Stimulated activated CD4-positive, alpha-beta T cell treated with anti-CD3 and anti-CD28 coated beads, TNF-alpha, amount 100 ng/mL, for 24 hours (primary cell): ENCODE data around the gene LAMA2.

Source experiments
- DNase-seq, 3 experiments: peaks; one replicate each; pipeline ENCODE4 v3.0.0-alpha.2; 2020; ENCODE audit warnings: low read depth in 3 of 3

Gene LAMA2

DNA sequence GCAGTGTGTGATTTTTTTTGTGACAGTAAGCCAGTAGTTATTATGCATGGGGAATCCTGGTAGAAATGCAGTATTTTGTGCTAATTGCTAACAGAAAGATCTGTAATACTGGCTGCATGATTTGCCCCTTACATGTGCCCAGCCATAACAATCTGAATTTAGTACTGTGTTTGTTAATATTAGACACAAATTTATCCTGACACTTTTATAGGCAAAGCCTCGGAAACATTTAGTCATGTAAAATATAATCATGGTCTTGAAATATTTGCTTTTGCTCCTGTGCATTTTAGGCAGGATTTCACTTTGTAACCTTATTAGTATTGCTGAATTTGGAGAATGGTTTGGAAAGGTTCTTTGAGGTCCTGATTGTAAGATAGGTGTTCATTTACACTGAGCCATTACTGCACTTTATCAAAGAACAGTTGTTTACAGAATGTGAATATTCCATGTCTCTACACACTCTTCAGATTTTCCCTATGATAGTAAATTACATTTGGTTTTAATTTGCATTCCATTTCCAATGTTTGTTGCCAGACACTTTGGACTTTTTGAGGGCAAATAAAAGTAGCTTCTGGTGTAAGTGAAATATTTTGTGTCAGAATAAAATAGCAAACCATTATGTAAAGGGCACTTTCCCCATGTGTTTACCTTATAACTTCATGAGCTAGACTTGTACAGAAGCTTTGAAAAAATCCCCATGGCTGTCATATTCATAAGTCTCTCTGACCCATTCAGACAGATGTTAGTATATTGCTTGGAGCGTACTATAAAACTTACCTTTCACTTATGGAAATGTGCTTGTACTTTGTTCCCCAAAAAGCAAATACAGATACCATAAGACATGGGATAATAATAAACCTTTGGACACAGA is 477.1 kb downstream of the LAMA2 start:
- no peak for DNase-seq

GRCh38 chr6:129360682-129360955 is 477.7 kb downstream of the LAMA2 start:
- DNase-seq = no peak

GRCh38 chr6:129364037-129364436 is 481.1 kb downstream of the LAMA2 start:
- DNase-seq = no peak

DNA sequence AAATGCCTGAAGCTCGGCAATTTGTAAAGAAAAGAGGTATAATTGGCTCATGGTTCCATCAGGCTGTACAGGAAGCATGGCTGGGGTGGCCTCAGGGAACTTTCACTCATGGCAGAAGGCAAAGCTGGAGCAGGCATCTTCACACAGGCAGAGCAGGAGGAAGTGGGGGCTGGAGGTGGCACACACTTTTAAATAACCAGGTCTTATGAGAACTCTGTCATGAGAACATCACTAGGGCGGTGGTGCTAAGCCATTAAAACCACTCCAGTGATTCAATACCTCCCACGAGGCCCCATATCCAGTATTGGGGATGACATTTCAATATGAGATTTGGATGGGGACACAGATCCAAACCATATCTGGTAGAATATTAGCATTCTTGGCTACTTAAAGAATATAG is 481.8 kb downstream of the LAMA2 start:
- DNase-seq = no peak

GRCh38 chr6:129368076-129368475 is 485.1 kb downstream of the LAMA2 start:
- DNase-seq = no peak

- DNase-seq = no peak
Observed at GRCh38 chr6:129368970-129369369, 486.0 kb downstream of the LAMA2 start.

GRCh38 chr6:129369737-129370136 is 486.8 kb downstream of the LAMA2 start:
- DNase-seq = no peak

- DNase-seq = peak; percentile 19 to 26 (median 20)
Observed at GRCh38 chr6:129370268-129370916, 487.5 kb downstream of the LAMA2 start.

DNA sequence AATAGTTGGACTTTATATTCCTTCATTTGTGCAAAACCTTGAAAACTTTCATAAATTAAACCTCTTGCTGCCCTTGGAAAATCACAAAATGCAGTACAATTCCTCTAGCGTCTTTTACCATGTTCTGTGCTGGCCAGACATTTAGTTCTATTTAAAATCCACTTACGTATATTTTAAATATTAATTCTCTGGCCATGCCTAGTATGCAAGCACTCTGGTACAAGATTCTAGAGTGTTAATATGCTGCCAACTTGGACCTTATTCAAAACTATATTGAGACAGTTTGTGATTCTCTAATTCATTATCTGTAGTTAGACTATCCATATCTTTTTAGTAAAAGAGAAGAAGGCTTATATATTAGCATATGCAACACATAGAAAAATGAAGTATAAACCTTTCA is 498.9 kb downstream of the LAMA2 start:
- DNase-seq = no peak

DNA sequence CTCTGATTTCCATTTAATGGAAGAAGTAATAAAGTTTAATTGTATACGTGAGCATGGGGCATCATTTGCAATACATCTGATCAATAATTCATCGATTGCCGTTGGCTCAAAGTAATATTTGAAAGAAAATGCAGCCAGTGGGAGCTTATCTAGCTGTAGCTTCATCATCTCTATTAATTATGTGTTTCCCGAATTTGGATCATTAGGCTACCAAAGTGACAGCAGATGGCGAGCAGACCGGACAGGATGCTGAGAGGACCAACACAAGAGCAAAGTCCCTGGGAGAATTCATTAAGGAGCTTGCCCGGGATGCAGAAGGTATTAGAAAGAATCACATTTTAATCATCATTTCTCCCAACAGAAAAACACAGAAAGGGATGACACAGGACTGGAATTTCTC is 500.0 kb downstream of the LAMA2 start:
- DNase-seq = no peak

DNA sequence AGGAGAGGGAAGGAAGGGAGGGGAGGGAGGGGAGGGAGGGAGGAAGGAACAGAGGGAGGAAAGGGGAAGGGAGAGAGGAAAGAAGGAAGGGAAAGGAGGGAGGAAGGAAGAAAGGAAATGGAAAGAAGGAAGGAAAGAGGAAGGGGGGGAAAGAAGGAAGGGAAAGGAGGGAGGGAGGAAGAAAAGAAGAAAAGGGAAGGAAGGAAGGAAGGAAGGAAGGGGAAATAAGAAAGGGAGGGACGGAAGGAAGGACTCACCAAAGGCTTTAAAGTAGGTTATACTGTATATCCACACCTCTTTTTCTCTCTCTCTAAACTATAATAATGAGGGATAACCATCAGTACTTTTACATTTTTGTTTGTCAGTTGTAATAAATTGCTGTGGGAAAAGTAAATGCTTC is 502.2 kb downstream of the LAMA2 start:
- no peak for DNase-seq

DNA sequence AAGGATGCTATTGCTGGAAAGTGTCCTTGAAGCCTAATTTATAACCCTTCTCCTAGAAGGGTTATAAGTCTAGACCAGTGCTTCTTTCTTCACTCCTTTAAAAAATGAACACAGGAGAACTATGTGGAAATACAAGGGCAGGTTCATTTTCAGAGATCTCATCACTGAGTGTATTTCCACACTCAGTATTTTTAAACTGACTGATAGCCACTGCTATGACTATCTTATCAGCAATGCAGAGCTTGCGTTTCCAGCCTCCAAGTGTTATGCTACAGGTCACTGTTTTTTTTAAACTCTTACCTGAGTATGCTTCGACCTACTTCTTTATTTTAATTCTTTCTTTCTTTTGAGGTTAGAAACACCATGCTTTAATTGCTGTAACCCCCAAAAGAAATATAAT is 508.0 kb downstream of the LAMA2 start:
- no peak for DNase-seq

- no peak for DNase-seq
Observed at GRCh38 chr6:129393654-129394053, 510.7 kb downstream of the LAMA2 start.

DNA sequence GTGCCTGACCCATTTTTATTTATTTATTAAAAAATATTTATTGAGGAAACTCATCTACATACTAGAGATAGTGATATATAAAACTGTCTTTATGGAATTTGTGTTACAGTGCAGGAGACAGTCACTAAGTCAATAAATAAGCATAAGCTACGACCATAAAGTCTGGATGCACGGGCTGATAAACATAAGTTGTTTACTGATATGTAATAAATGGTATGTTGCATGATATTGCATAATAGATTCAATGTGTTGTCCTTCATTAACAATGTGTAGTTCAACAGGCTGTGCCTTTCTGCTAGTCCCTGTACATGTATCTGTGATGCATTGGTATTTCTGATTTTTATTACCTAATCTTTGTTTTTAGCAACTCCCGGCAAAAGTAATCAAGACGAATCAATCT is 515.8 kb downstream of the LAMA2 start:
- no peak for DNase-seq

DNA sequence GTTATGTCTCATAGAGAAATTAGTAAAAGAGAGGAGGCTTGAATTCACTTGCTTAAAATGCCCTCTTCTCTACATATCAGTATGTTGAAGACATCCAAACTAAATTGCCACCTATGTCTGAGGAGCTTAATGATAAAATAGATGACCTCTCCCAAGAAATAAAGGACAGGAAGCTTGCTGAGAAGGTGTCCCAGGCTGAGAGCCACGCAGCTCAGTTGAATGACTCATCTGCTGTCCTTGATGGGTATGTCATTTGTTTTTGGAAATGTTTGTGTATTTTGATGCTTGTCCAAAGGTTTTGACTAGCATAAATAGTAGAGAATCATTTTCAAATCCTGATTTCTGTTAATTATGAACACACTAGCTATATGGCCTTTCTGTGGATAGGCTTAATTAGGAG is 519.3 kb downstream of the LAMA2 start:
- DNase-seq = no peak

DNA sequence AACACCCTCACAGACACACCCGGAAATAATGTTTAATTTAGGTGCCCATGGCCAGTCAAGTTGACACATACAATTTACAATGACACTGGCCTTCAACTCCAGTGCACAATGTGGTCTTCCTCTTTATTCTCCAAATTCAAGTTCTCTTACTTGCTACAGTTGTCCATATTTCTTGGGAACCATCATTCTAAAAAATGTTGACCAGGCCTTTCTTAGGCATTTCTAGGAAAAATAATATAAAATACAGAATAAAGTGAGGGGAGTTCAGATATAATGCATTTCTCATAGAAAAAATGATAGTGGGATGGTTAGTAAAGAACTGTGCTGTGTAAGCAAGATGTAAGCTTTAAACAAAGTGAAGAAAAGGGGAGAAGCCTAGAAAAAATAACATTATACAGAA is 528.2 kb downstream of the LAMA2 start:
- no peak for DNase-seq

GRCh38 chr6:129416337-129416990 is 533.5 kb downstream of the LAMA2 start:
- no peak for DNase-seq

DNA sequence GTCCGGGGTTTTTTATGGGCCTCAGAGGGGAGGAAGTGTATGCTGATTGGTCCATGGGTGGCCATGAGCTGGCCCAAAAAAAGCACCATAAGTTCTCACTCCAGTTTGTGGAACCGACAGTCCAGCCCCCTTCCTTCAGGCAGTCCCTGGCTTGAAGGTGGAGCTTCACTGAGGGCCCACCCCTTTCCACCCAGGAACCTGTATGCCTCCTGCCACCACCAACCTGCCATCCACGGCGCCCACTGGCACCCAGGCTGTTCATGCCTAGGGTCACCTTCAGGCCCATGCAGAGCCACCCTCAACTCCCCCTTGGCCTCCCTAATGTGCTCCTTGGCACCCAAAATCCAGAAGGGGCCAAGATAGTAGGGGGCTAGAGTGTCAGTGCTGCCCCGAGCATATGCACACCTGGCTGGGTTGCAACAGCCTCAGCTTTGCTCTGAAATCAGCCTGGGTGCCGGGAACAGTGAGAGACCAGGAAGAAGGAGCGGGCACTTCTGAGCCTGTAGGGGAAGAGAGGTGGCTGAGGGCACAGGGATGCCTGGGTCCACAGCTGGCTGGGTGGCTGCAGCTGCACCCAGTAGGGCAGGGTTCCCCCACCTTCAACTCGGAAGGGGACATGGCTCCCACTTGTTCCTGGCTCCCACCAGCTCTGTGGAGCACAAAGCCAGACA is 534.6 kb downstream of the LAMA2 start:
- no peak for DNase-seq

DNA sequence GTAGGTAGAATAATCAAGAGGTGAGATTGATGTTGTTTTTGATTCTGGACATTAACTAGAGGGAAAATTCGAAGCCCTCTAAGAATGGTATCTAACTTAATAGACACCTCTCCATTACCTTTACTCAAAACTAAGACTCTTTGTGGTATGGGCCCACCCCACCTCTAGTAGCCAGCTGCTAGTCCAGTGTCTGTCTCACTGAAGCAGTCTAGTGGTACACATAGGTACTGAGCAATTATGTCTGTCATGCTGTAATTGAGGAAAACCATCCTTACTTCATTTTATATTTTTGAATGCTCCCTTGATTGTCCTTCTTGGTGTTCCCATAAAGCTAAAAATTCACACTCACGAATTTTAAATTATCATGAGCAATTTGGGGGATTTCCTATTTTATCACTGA is 536.4 kb downstream of the LAMA2 start:
- no peak for DNase-seq

GRCh38 chr6:129426343-129426742 is 543.4 kb downstream of the LAMA2 start:
- DNase-seq = no peak

DNA sequence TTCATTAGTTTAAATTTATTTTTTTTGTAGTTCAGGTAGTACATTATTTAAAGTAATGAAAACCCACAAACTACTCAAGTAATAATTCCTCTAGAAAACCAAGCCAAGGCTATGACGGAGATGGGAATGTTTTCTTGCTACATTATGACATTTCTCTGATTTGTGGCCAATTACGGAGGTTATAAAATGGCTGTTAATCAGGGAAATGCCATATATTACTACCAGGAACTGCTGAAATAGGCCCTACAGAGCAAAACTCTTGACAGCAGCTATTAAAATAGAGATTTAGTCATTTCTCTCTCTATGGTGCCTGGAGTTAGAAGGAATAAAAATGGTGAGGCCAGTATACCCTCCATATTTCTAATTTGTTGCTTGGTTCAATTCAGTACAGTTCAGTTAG is 547.0 kb downstream of the LAMA2 start:
- no peak for DNase-seq

DNA sequence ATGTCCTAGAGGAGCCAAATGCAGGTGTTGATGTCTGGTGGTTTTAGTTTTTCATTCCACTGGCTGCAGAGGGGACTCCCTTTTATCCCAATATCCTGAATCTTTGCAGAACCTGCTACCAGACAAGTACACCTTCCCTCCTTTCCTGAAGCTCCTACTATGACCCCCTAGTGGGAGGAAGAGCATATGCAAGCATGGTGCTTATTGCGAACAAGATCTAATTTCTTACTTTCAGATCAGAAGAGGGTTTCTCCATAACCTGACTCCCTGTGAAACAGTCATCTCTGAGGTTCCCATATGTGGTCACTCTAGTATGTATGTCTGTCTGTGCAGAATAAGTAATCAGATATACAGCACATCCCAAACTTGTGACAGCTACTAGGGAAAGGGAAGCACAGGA is 549.8 kb downstream of the LAMA2 start:
- DNase-seq = no peak

- no peak for DNase-seq
Observed at GRCh38 chr6:129434091-129434490, 551.2 kb downstream of the LAMA2 start.
